NT2/D1 (cell line): ENCODE data around the gene LRRC52.

Source experiments
- SUZ12 ChIP-seq: IDR thresholded peaks from 2 replicates; pipeline ENCODE4 v1.6.1; 2011; ENCODE audit not compliant: insufficient read length, insufficient read depth; ENCODE audit errors: extremely low read depth
- YY1 ChIP-seq: IDR thresholded peaks from 2 replicates; pipeline ENCODE4 v1.6.1; 2011; ENCODE audit not compliant: insufficient read length, insufficient read depth
- ZNF274 ChIP-seq: IDR thresholded peaks from 2 replicates; pipeline ENCODE4 v1.6.1; 2011; ENCODE audit warnings: mild to moderate bottlenecking, low read depth, low read length

GRCh38 chr1:165551469-165551868 is 7.7 kb downstream of the LRRC52 start:
- TF ChIP-seq SUZ12, result no peak
- TF ChIP-seq ZNF274, result no peak
- no peak for TF ChIP-seq YY1
